Activated CD4-positive, alpha-beta memory T cell treated with anti-CD3 and anti-CD28 coated beads, Interleukin-2, amount 10 ng/mL, durations not matched to agents 7 days and 5 days (primary cell): ENCODE results near the gene PITX1. TPM values are rescaled to one million over a fixed set of nuclear protein-coding genes. Genes with fewer than 3 reads are reported as not detected.

Experiments
- CTCF ChIA-PET: fragments of 350-600 bp; sonication (Branson Sonifier 250); formaldehyde crosslinking; loops from one replicate; lab custom pipeline; 2021; ENCODE audit warnings: antibody characterized with exemption, inconsistent platforms; lab: Charles Lee
- POLR2A ChIA-PET: fragments of 350-600 bp; sonication (Branson Sonifier 250); formaldehyde crosslinking; loops from one replicate; lab custom pipeline; 2021; ENCODE audit warnings: antibody characterized with exemption; lab: Charles Lee
- DNase-seq: peaks from one replicate; pipeline ENCODE4 v3.0.0-alpha.2; 2020
- H3K27ac Mint-ChIP-seq: one replicate; pipeline ENCODE4 v1.8.0; 2021; ENCODE audit warnings: mild to moderate bottlenecking, mixed read lengths
- H3K27me3 Mint-ChIP-seq: one replicate; pipeline ENCODE4 v1.8.0; 2021; ENCODE audit warnings: mixed read lengths
- H3K36me3 Mint-ChIP-seq: one replicate; pipeline ENCODE4 v1.8.0; 2021; ENCODE audit warnings: low read depth, mixed read lengths
- H3K4me1 Mint-ChIP-seq: one replicate; pipeline ENCODE4 v1.8.0; 2021; ENCODE audit warnings: mixed read lengths
- H3K4me3 Mint-ChIP-seq: one replicate; pipeline ENCODE4 v1.8.0; 2021; ENCODE audit warnings: mild to moderate bottlenecking, mixed read lengths
- H3K9me3 Mint-ChIP-seq: one replicate; pipeline ENCODE4 v1.8.0; 2021; ENCODE audit warnings: mixed read lengths
- total RNA-seq, 2 experiments: library from RNA; stranded (reverse); gene quantifications; one replicate each; pipeline ENCODE4 v1.2.3, GENCODE V29; 2021

Gene PITX1
- total RNA-seq, 2 experiments from 2014 or later: 0.18 TPM; not detected in 1

DNA sequence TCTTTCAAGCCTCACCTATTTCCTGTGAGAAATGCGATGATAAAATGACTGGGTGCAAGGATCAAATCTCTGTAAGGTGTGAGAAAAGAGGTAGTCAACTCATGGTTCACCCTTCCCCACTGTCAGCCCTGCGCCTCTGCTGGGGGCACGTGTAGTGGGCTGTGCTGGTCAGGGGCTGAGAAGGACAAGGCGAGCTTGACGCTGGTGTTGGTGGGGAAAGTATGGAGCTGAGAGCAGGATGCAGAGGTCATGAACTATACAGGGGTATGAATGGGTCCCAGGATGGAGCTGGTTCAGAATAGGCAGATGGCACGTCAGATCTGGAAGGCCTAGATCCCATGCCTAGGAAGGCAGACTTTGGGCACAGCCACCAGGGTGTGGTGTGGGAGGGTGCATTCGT is 20.6 kb downstream of the PITX1 start:
- Mint-ChIP-seq H3K4me1 (no peaks in the 10 kb centered on the region), H3K27me3 (no peaks in the 10 kb centered on the region), H3K9me3 (no peaks in the 10 kb centered on the region), H3K36me3 (no peaks in the 10 kb centered on the region), H3K27ac (no peak overlapping the region), H3K4me3 (no peak overlapping the region)
- ChIA-PET CTCF (no interaction called here), POLR2A (no interaction called here)
- DNase-seq: no peak

DNA sequence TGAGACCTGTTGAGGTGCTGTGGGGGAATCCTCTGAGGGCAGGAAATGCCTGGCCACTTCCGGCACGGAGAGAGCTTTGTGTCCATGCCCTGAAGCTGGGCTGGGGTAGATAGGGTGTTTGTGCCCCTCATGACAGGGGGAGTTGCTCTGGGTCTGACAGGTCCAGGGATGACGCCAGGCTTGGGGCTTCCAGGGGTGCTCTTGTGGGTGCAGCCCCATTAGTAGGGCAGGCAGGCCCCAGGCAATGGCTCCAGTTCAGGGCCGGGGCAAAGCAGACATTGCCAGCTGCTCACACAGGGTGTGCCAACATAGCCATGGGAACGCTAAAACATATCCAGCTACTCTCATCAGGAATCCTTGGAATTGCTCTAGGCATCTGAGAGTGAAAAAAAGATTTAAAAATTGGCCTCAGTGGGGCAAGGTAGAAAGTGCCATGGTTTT is 21.1 kb downstream of the PITX1 start:
- H3K9me3 Mint-ChIP-seq: no peaks in the 10 kb centered on the region
- CTCF ChIA-PET: no interaction called here
- POLR2A ChIA-PET: no interaction called here

DNA sequence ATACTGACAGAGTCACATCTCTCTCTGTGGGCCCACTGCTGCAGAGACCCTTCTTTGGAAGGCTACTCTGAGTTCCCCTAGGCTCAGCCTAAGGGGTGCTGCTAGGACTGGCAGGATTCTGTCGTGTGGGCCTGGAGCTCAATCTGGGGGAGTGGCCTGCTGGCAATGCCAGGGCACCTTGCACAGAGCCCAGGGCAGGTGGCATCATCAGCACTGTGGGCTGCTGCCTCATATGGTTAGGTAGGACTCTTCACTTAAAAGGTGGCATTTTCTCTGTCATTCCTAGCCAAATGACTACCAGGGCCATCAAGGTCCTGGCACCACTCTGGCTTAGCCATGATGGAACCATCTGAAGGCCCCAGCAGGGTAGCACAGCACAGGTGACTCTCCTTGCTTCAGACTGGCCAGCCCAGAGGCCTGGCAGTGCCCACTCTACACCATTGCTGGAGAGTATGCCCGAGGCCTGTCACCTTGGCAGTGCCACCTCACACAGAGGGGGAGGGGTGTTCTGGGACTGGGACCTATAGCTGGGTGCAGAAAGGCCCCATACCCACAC is 21.9 kb downstream of the PITX1 start:
- H3K4me1 Mint-ChIP-seq: no peaks in the 10 kb centered on the region
- H3K36me3 Mint-ChIP-seq: no peaks in the 10 kb centered on the region
- POLR2A ChIA-PET: no interaction called here
- no peaks in the 10 kb centered on the region for H3K27me3 Mint-ChIP-seq
- H3K27ac Mint-ChIP-seq: no peak overlapping the region
- no peak overlapping the region for H3K4me3 Mint-ChIP-seq
- CTCF ChIA-PET: no interaction called here
- no peak for DNase-seq
- no peaks in the 10 kb centered on the region for H3K9me3 Mint-ChIP-seq

More for the DNA sequence above, 21.1 kb downstream of the PITX1 start:
- H3K27me3 Mint-ChIP-seq: no peaks in the 10 kb centered on the region
- no peak overlapping the region for H3K27ac Mint-ChIP-seq
- H3K4me1 Mint-ChIP-seq: no peaks in the 10 kb centered on the region
- no peak for DNase-seq
- no peaks in the 10 kb centered on the region for H3K36me3 Mint-ChIP-seq
- H3K4me3 Mint-ChIP-seq: no peak overlapping the region

DNA sequence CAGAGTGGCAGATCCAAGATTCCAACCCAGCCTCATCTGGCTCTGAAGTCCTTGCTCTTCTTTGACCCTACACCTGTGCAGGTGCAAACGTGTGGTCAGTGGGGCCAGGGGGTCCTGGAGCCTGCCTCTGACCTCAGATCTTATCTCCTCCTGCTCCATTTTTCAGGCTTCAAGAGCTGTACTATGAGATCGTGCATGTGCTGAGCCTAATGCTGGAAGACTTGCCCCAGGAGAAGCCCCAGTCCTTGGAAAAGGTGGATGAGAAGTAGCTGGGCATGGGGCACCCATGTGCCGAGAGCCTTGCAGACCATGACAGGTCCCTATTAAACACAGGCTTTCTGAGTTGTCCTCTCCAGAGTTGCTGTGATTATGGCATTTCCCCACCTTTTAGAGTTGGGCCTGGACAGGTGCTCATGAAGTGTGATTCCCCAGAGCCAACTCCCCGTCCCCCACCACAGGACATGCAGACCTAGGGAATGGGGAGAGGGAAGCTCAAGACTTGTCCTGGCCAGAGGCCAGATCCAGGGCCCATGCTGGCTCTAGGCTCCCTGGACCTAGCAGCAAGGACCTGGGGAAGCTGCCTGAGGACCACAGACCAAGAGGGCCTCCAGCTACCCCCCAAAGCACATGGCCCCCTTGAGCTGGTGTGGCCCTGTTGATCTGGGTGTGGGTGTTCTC is 22.5 kb downstream of the PITX1 start:
- no peaks in the 10 kb centered on the region for H3K36me3 Mint-ChIP-seq
- no peaks in the 10 kb centered on the region for H3K4me1 Mint-ChIP-seq
- ChIA-PET POLR2A (no interaction called here), CTCF (no interaction called here)
- H3K4me3 Mint-ChIP-seq: no peak overlapping the region
- no peak overlapping the region for H3K27ac Mint-ChIP-seq
- DNase-seq: no peak
- no peaks in the 10 kb centered on the region for H3K27me3 Mint-ChIP-seq
- no peaks in the 10 kb centered on the region for H3K9me3 Mint-ChIP-seq

DNA sequence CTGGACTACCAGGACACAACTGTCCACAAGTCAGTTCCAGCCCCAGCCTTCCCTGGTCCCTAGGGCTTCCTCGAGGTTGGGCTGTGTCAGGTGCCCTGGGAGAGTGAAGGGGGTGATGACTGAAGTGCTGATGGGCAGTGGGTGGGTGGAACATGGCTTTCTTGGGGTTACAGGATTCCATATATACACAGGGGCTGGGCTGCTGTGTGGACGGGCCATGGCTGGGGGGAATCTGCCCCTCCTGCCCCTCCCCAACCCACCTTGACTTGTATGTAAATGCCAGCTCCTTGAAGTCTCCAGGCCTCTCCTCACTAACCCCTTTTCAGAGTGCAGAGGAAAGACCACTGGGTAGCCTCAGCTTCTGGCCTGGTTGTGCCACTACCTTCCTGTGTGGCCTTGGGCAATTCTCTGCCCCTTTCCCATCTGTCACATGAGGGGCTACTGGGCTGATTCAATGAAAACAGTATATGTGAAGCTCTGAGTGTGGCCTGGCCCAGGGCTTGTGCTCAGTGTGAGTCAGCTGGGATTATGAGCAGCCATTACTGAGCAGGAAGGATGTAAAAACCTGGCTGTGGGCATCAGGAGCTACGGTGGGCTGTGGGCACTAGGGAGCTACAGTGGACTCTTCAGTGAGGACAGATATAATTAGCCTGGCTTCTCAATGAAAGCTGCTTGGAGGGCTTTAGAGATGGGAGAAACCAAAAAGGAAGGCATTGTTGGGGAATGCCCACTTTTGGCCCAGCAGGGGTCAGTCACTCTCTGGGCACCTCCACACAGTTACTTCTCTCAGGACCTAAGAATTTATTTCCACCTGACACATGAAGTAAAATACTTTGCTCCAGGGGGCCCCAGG is 23.3 kb downstream of the PITX1 start:
- no peaks in the 10 kb centered on the region for H3K27me3 Mint-ChIP-seq
- POLR2A ChIA-PET: no interaction called here
- no peak overlapping the region for H3K4me3 Mint-ChIP-seq
- H3K27ac Mint-ChIP-seq: no peak overlapping the region
- CTCF ChIA-PET: no interaction called here
- no peaks in the 10 kb centered on the region for H3K4me1 Mint-ChIP-seq
- no peaks in the 10 kb centered on the region for H3K9me3 Mint-ChIP-seq
- DNase-seq: no peak
- H3K36me3 Mint-ChIP-seq: no peaks in the 10 kb centered on the region

DNA sequence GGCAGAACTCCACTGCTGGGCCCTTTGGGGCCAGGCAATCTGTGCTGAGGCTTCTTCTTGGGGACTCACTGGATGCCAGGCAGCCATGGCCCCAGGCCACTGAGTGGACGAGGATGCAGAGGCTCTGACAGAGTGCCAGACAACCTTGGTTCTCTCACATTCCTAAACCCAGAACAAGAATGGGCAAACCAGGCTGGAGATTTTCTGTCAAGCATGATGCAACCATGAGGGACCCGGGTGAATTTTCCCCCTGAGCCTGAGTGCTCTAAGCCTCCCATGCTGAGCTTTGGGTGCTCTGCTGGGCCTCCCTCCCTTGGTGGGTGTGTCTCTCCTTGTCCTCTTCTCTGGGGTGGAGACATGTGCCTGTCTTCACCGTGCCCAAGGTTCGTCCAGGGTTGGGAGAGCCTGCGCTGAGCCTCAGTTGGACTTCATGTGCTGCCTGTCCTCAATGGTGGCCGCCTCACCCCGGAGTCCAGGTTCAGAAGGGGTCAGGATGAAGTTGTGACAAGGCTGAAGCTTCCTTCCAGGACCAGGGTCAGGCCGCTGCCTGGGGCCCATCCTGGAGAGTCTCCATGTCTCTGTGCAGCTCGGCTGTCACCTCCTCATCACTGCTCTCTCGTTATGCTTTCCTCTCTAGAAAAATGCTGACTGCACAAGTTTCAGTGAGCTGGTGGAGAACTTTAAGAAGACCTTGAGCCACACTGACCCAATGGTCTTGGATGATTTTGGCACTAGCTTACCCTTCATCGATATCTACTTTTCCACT is 24.1 kb downstream of the PITX1 start:
- no peak for DNase-seq
- CTCF ChIA-PET: interaction anchor here (1.3 kb wide), 1 partner anchor 14 kb away, joined by 3 read pairs; no protein-coding TSS in a partner anchor
- Mint-ChIP-seq H3K9me3 (no peaks in the 10 kb centered on the region), H3K4me1 (no peaks in the 10 kb centered on the region), H3K27ac (no peak overlapping the region), H3K4me3 (no peak overlapping the region), H3K27me3 (no peaks in the 10 kb centered on the region), H3K36me3 (no peaks in the 10 kb centered on the region)
- POLR2A ChIA-PET: no interaction called here

DNA sequence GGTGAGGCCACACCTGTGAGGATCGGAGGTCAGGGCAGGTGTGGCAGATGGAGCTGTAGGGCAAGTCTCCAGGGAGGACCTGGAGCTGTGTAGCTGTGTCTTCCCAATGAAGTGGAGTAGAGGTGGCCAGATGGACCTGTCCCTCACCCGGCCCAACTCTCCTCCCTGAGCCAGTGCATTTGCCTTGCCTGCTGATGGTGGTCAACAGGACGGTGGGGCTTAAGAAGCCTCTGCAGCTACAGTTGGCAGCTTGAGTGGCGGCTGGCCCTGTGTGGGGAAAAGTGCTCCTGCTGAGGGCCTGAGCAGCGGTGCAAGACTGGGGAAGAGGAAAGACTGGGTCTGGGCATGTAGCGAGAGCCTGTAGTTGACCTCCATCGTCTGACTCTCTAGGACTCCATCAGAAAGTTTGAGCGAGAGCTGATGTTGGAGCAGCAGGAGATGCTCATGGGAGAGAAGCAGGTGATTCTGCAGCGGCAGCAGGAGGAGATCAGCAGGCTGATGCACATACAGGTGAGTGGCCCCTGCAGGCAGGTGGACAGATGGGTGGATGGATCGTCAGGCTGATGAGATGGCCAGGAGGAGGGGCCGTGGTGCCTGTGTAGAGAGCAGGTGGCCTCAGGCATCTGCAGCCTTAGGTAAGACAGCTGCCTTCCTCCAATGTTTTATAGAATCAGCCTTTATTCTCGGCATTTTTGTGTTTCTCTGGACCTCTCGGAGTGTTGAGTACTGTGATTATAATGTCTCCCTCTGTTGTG is 24.9 kb downstream of the PITX1 start:
- no peaks in the 10 kb centered on the region for H3K4me1 Mint-ChIP-seq
- ChIA-PET POLR2A (no interaction called here), CTCF (interaction anchor here (1.3 kb wide), 1 partner anchor 14 kb away, joined by 3 read pairs; no protein-coding TSS in a partner anchor)

DNA sequence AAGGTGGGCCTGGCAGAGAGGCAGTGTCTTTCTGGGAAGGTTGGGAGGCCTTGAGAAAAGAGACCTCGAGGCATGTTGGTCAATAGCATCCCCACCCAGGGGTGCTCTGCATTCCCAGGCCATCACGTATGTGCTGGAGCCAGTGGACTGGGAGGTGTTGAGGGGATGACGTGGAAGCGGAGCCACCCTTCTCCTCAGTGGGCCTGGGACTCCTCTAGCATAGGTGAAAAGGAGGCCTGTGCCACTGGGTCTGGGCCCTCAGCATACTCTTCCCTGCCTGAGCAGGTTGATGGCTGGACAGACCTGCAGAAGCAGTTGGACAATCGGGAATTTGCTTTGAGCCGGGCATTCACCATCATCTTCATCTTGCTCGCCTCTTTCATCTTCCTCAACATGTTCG is 25.5 kb downstream of the PITX1 start:
- no peaks in the 10 kb centered on the region for H3K9me3 Mint-ChIP-seq

More for the DNA sequence above, 24.9 kb downstream of the PITX1 start:
- Mint-ChIP-seq H3K9me3 (no peaks in the 10 kb centered on the region), H3K27ac (no peak overlapping the region), H3K4me3 (no peak overlapping the region), H3K27me3 (no peaks in the 10 kb centered on the region), H3K36me3 (no peaks in the 10 kb centered on the region)
- no peak for DNase-seq

DNA sequence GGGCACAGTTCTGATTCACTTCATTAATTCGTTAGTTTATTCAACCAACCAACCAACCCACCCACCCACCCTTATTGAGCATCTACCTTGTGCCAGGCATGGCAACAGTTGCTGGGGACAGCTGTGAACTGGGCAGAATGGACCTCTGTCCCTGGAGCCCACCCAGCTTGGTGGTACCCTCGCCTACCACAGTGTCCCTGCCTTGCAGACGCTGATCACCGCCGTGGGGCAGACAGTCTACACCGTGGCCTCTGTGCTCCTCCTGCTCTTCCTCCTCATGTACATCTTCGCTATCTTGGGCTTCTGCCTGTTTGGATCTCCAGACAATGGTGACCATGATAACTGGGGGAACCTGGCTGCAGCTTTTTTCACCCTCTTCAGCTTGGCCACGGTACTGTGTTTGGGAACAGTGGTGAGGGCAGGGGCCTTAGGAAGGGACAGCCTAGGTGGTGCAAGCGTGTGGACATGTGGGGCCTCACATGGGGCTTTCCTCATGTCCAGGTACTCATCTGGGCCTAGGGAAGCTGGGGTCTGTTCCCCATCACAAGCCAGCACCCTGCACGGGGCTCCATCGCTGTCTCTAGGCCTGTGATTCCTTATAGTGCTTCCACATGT is 26.2 kb downstream of the PITX1 start:
- H3K27ac Mint-ChIP-seq: no peak overlapping the region
- POLR2A ChIA-PET: no interaction called here
- DNase-seq: no peak
- no peak overlapping the region for H3K4me3 Mint-ChIP-seq
- CTCF ChIA-PET: no interaction called here
- no peaks in the 10 kb centered on the region for H3K27me3 Mint-ChIP-seq
- H3K36me3 Mint-ChIP-seq: no peaks in the 10 kb centered on the region
- H3K4me1 Mint-ChIP-seq: no peaks in the 10 kb centered on the region
- H3K9me3 Mint-ChIP-seq: no peaks in the 10 kb centered on the region

More for the DNA sequence above, 25.5 kb downstream of the PITX1 start:
- CTCF ChIA-PET: interaction anchor here (1.3 kb wide), 1 partner anchor 13 kb away, joined by 3 read pairs; no protein-coding TSS in a partner anchor
- POLR2A ChIA-PET: no interaction called here
- H3K27ac Mint-ChIP-seq: no peak overlapping the region
- DNase-seq: no peak
- H3K4me1 Mint-ChIP-seq: no peaks in the 10 kb centered on the region
- H3K4me3 Mint-ChIP-seq: no peak overlapping the region
- no peaks in the 10 kb centered on the region for H3K36me3 Mint-ChIP-seq
- H3K27me3 Mint-ChIP-seq: no peaks in the 10 kb centered on the region

DNA sequence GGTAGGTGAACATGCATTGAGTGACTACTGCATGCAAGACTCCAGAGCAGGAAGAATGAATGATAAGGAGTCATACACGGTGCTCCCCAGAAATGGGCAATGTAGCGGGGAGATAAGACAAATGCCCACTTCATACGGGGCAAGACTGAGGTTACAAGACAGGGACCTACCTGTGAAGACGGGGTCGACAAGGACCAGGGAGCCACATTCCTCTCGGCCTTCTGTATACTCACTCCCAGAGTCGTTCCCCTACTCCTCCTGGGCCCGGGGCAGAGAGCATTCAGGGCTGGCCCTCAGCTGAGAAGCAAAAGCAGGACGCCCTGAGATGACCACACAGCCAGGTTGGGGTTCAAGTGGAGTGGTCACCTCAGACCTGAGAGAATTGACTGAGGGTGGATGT is 26.7 kb downstream of the PITX1 start:
- no peaks in the 10 kb centered on the region for H3K4me1 Mint-ChIP-seq
- CTCF ChIA-PET: no interaction called here
- no peak for DNase-seq
- no peaks in the 10 kb centered on the region for H3K36me3 Mint-ChIP-seq
- no peaks in the 10 kb centered on the region for H3K9me3 Mint-ChIP-seq
- H3K27ac Mint-ChIP-seq: no peak overlapping the region
- H3K4me3 Mint-ChIP-seq: no peak overlapping the region
- no peaks in the 10 kb centered on the region for H3K27me3 Mint-ChIP-seq
- POLR2A ChIA-PET: no interaction called here

DNA sequence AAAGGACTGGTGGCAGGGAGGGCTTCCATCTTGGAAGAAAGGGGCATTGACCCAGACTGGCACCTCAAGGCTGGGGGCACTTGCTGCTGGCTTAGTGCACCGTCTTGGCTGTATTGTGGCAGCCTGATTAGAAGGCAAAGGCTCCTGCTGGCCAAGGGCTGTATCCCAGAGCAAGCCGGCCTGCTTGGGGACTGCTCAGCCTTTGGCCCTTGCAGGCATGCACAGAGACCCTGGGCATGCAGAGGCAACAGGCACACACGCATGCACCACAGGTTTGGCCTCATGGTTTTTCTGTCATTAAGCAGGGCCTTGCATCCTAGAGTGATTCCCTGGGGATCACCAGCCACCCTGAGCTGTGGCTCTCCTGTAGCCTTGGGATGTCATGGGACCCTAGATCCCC is 29.0 kb downstream of the PITX1 start:
- no peak overlapping the region for H3K27ac Mint-ChIP-seq
- no peak overlapping the region for H3K4me3 Mint-ChIP-seq
- ChIA-PET CTCF (no interaction called here), POLR2A (interaction anchor here (1.0 kb wide), 1 partner anchor 8 kb away, joined by 3 read pairs; no protein-coding TSS in a partner anchor)
- no peaks in the 10 kb centered on the region for H3K27me3 Mint-ChIP-seq
- H3K4me1 Mint-ChIP-seq: no peaks in the 10 kb centered on the region
- DNase-seq: no peak
- H3K9me3 Mint-ChIP-seq: no peaks in the 10 kb centered on the region
- no peaks in the 10 kb centered on the region for H3K36me3 Mint-ChIP-seq

DNA sequence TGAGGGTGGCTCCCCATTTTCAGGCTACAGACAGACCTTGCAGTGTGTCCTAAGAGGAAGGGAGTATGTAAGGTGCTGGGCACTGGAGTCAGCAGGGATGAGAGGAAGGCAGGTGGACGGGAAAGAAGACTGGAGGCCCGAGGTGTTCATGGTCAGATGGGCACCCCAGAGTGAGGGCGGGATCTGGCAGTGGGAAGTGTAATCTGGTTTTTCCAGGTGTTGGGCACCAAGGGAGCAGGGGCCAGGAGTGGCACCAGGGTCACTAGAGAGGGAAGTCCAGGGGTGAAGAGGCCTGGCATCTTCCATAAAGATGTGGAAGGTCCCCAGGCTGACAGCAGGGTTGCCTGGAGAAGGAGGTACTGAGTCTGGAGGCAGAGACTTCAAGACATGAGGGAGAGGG is 29.7 kb downstream of the PITX1 start:
- no peaks in the 10 kb centered on the region for H3K36me3 Mint-ChIP-seq
- no peaks in the 10 kb centered on the region for H3K9me3 Mint-ChIP-seq
- H3K4me1 Mint-ChIP-seq: no peaks in the 10 kb centered on the region
- no peaks in the 10 kb centered on the region for H3K27me3 Mint-ChIP-seq
- CTCF ChIA-PET: no interaction called here
- no peak overlapping the region for H3K27ac Mint-ChIP-seq
- no peak overlapping the region for H3K4me3 Mint-ChIP-seq
- POLR2A ChIA-PET: no interaction called here
- DNase-seq: no peak
